Lower leg skin (tissue), 4 donors: ENCODE data around the gene SPIRE1. TPM values are rescaled to one million over a fixed set of nuclear protein-coding genes. Genes with fewer than 3 reads are reported as not detected.

Experiments used
- DNase-seq, 2 donors: peaks; one replicate each; pipeline ENCODE4 v3.0.0-alpha.2; 2019; ENCODE audit warnings: low spot score in 2 of 2
- H3K4me3 ChIP-seq: fragments of 200-600 bp; sonication (generic); 2 replicates; pipeline ENCODE4 v1.5.1; 2017; ENCODE audit warnings: mild to moderate bottlenecking, low read depth; ENCODE audit not compliant: poor library complexity, severe bottlenecking
- CTCF ChIP-seq, 3 donors: fragments of 450-650 bp; IDR thresholded peaks; one replicate each; pipeline ENCODE4 v1.5.1; 2016; ENCODE audit warnings: antibody characterized with exemption in 3 of 3, mild to moderate bottlenecking in 3 of 3, moderate library complexity in 2 of 3
- POLR2A ChIP-seq, 2 donors: fragments of 450-650 bp; IDR thresholded peaks; one replicate each; pipeline ENCODE4 v1.6.1; 2016 to 2017; ENCODE audit warnings: antibody characterized with exemption in 2 of 2, mild to moderate bottlenecking in 1 of 2, moderate library complexity in 1 of 2
- WGBS, 2 donors: methylation state at CpG; one replicate each; pipeline ENCODE4 v1.1.5; 2018; 5-methylcytosine and 5-hydroxymethylcytosine counted together
- intact Hi-C: fragments of 100-400 bp; cut with DNase I; formaldehyde crosslinking; loops from one replicate; pipeline ENCODE4 v1.15.0; 2023; ENCODE audit warnings: low total_unique reads
- total RNA-seq, 4 donors: library from RNA; depleted of rRNA; stranded (reverse); fragments of >200 nt; gene quantifications; one replicate each; pipeline ENCODE4 v1.1.0, GENCODE V29; 2016

The SPIRE1 gene
- total RNA-seq, 4 donors from 2014 or later: 22.5 to 56.5 (median 38.3) TPM

GRCh38 chr18:12398625-12399024 lies 259.3 kb downstream of the SPIRE1 start:
- intact Hi-C loops: no loop called here
- DNase-seq: no peak
- WGBS, 2 donors: 61 to 70% methylated on average over 5 of the region's 5 CpGs
- TF ChIP-seq POLR2A (IDR thresholded peaks at IDR 0.05): no peak
- no peak for TF ChIP-seq CTCF (IDR thresholded peaks at IDR 0.05)
- no peak overlapping the region for H3K4me3 ChIP-seq

- intact Hi-C loops: no loop called here
- 86 to 94% methylated on average over 6 of the region's 6 CpGs for WGBS, 2 donors
Observed at GRCh38 chr18:12397793-12398192, 260.1 kb downstream of the SPIRE1 start.

GRCh38 chr18:12397254-12397653 lies 260.7 kb downstream of the SPIRE1 start:
- H3K4me3 ChIP-seq: no peak overlapping the region
- intact Hi-C loops: no loop called here
- TF ChIP-seq CTCF (IDR thresholded peaks at IDR 0.05) (no peak), POLR2A (IDR thresholded peaks at IDR 0.05) (no peak)
- WGBS, 2 donors: 88 to 96% methylated on average over 9 of the region's 9 CpGs
- DNase-seq: no peak

More at GRCh38 chr18:12397793-12398192, 260.1 kb downstream of the SPIRE1 start:
- no peak overlapping the region for H3K4me3 ChIP-seq
- DNase-seq: no peak
- TF ChIP-seq POLR2A (IDR thresholded peaks at IDR 0.05) (no peak), CTCF (IDR thresholded peaks at IDR 0.05) (no peak)

Other genes starting within 250 kb of the SPIRE1 start
- gene CEP76, start 44.6 kb upstream of the SPIRE1 start, total RNA-seq: 10 to 100 TPM; 16.1 to 18.9 (median 18.0) TPM
- 10 to 100 TPM; 60.9 to 80.3 (median 72.1) TPM for gene PSMG2, start 44.9 kb upstream of the SPIRE1 start, total RNA-seq
- 10 to 100 TPM; 26.0 to 53.2 (median 40.4) TPM for gene PTPN2, start 226.1 kb upstream of the SPIRE1 start, total RNA-seq